AG08396 (cell line): ENCODE measurements around the gene OR10R2.
"Not testable (repeated sequence)": the region's sequence is repeated elsewhere in the genome, so short reads cannot be mapped to it uniquely, and the experiment has no call there.

Source experiments
- DNase-seq: peaks from one replicate; pipeline ENCODE4 v3.0.0; 2012; ENCODE audit warnings: low spot score, mixed read lengths

OR10R2 gene, protein sequence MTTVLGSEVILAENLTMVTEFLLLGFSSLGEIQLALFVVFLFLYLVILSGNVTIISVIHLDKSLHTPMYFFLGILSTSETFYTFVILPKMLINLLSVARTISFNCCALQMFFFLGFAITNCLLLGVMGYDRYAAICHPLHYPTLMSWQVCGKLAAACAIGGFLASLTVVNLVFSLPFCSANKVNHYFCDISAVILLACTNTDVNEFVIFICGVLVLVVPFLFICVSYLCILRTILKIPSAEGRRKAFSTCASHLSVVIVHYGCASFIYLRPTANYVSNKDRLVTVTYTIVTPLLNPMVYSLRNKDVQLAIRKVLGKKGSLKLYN

GRCh38 chr1:158471920-158472319 is at the start of gene OR10R2:
Gene OR10R2, plus strand, starts transcription at chr1:158472220. Its CDS starts 106 bp downstream, at chr1:158472326.
- no peak for DNase-seq

- no peak for DNase-seq
Observed at GRCh38 chr1:158425027-158425426, 47.0 kb upstream of the OR10R2 start.

GRCh38 chr1:158426137-158426536 is 45.9 kb upstream of the OR10R2 start, which contains the start of gene OR10K2:
Gene OR10K2, minus strand, starts transcription at chr1:158426237. Its CDS starts 5,371 bp downstream, at chr1:158420866.
- no peak for DNase-seq

DNA sequence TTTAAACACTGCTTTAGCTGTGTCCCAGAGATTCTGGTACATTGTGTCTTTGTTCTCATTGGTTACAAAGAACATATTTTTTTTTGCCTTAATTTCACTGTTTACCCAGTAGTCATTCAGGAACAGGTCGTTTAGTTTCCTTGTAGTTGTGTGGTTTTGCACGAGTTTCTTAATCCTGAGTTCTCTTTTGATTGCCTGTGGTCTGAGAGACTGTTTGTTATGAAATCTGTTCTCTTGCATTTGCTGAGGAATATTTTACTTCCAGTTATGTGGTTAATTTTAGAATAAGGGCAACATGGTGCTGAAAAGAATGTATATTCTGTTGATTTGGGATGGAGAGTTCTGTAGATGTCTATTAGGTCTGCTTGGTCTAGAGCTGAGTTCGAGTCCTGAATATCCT is 41.9 kb upstream of the OR10R2 start:
- DNase-seq = not testable (repeated sequence)

DNA sequence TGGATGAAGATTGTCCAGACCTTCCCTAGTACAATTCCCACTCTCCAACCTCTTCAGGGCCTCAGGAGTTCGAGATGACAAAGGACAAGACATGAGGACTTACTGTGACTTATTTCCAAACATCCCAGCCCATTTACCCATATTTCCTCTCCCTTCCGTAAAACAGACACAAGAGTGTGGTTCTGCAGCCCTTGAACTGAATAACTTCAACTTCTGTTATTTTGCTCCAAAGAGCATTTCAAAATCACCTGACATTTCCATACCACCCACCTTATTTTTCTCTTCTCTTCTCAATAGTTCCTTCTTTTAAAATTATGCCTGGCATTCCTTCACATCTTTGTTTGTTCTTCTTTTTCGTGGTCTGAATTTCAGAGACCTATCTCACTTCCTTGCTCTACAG is 37.3 kb upstream of the OR10R2 start:
- DNase-seq = no peak

GRCh38 chr1:158445376-158445775 is 26.6 kb upstream of the OR10R2 start:
- no peak for DNase-seq

DNA sequence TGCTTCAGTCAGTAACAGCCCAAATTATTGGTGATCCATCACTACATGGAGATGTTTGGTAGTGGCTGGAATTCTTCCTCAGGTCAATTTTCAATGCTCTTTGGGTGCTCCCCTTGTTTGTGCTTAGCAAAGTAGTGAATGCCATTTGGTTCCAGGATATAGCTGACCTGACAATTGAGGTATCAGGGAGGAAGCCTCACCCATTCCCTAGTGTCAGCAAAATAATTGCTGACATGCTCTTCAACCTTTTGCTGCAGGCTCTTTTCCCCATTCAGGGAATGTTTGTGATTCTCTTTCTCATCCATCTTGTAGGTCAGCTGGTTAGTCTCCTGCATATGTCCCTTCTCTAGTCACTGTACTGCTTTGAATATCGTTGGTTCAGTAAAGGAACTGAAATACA is 17.5 kb upstream of the OR10R2 start:
- no peak for DNase-seq

GRCh38 chr1:158457246-158457645 is 14.8 kb upstream of the OR10R2 start:
- DNase-seq = no peak

- no peak for DNase-seq
Observed at GRCh38 chr1:158458263-158458662, 13.8 kb upstream of the OR10R2 start.

DNA sequence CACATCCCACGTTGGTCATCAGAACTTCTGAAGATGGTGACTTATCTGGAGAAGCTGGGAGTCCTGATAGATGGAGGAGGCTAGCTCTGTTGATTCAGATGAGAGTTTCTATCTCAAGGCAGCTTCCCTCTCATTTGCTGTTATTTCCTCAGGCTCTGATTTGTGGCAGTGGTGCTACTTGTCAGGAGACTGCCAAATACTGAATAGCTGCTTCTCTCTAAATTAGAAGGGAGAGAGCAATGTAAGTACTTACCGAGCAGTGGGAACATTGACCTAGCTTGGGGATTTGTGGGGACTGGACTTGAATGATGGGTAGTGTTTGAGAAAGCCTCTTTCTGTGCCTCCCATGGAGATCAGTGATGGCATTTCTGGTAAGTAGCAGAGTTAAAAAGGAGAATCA is 10.5 kb upstream of the OR10R2 start, which contains the start of gene OR10K1:
TSS of gene OR10K1 (plus strand) at position 301 of the 400 bp plus-strand sequence. CDS start 3,728 bp downstream, outside the sequence.
- DNase-seq = no peak

DNA sequence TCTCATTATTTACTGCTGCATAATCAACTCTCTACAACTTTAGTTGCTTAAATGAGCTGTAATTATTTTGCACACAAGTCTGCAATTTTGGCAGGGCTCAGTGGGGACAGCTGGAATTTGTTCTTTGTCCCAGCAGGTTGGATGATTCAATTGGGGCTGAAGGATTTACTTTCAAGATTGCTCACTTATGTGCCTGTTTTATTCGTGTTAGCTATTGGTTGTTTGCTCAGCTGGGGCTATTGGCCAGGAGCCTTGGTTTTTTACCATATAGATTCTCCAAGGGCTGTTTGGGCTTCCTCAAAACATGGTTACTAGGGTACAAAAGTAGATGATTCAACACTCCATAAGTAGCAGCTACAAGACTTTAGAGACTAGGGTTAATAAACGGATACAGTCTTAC is 13.4 kb downstream of the OR10R2 start:
- DNase-seq = no peak

- no peak for DNase-seq
Observed at GRCh38 chr1:158491316-158491715, 19.3 kb downstream of the OR10R2 start.

GRCh38 chr1:158493054-158493453 is 21.0 kb downstream of the OR10R2 start:
- no peak for DNase-seq

GRCh38 chr1:158494796-158495195 is 22.8 kb downstream of the OR10R2 start:
- no peak for DNase-seq

DNA sequence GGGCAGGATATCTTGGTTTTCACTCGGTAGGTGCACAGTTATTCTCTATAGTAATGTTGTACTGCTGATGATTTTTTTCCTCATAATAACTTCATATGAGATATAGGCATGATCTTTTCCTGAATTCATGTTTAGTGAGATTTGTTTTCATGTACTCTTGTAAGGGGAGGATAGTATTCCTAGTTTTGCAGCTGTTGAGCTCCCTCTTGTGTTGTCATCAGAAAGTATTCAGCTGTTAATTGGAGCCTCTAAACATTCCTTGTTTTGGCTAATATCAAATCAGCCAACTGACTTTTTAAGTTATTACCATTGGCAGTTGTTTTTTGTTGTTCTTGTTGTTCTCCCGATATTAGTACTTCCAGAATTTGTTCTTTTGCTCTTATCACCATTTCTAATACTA is 24.4 kb downstream of the OR10R2 start:
- no peak for DNase-seq

DNA sequence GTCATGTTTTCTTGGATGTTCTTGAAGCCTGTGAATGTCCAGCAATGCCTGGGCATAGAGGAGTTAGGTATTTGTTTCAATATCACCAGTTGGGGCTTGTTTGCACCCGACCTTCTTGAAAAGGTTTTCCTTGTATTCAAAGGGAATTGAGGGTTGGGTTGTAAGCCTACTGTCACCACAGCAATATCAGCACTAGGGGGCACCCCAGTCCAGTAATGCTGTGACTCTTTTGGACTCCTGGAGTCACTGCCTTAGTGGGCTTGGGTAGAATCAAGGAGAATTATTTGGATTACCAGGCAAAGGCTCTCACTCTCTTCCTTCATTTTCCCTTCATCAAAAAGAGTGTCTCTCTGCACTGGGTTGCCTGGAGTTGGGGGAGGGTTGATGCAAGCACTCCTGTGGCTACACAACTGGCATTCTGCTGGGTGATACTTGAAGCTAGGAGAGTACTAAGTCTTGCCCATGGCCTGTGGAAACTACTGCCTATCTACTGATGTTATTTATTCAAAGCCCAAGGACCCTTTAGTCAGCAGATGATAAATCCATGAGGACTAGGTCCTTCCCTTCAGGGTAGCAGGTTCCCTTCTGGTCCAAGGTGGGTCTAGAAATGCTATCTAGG is 34.5 kb downstream of the OR10R2 start:
- DNase-seq = no peak

DNA sequence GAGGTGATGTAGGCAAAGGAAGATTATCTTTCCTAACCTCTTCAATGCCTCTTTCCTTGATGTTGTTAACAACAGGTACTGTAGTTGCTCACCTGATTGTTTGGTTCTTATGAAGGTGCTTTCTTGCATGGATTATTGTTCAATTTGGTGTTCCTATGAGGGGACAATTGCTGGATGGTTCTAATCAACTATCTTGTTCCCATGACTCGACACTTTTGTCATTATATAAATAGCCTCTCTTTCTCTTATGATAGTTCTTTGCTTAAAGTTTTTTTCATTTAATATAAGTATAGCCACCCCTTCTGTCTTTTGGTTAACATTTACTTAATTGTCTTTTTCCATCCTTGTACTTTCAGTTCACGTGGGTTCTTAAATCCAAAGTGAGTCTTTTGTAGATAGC is 35.5 kb downstream of the OR10R2 start:
- no peak for DNase-seq

- no peak for DNase-seq
Observed at GRCh38 chr1:158509471-158510156, 37.6 kb downstream of the OR10R2 start.

GRCh38 chr1:158516966-158517365 is 44.9 kb downstream of the OR10R2 start:
- DNase-seq = no peak

DNA sequence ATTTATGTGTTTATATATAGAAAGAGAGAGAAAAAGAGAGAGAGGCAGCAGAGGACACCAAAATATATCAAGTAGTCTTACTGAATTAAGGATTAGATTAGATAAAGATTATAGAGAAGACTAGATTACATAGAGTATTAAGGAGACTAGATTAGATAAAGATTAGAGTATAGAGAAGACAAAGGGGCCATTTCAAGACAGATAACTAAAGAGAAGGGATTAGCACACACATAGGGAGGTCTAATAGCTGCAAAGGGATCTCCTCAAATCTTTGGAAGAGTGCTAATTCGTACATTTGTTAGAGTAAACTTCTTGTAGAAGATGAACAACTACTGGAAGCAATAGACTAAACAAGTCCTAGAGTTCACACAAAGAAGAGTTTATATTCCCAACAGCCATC is 48.0 kb downstream of the OR10R2 start:
- DNase-seq = no peak

- DNase-seq = no peak
Observed at GRCh38 chr1:158520955-158521665, 49.1 kb downstream of the OR10R2 start.

GRCh38 chr1:158521666-158522058 is 49.6 kb downstream of the OR10R2 start:
- DNase-seq = no peak
